Astrocyte (in vitro differentiated cells and primary cell): ENCODE results near the gene USHBP1. TPM values are rescaled to one million over a fixed set of nuclear protein-coding genes. Genes with fewer than 3 reads are reported as not detected.

ENCODE experiments used
- DNase-seq: peaks from one replicate; pipeline ENCODE4 v3.0.0-alpha.2; 2010; ENCODE audit warnings: low read depth
- FAIRE-seq: peaks from 2 replicates; lab custom pipeline; 2011; peaks lifted over from hg19 to GRCh38; lab: Jason Lieb, UNC
- H2AFZ ChIP-seq: 2 replicates; pipeline ENCODE4 v1.6.0; 2012; ENCODE audit warnings: low read depth, low read length, inconsistent platforms
- H3K27ac ChIP-seq: 2 replicates; pipeline ENCODE4 v1.5.1; 2011; ENCODE audit warnings: low read depth, low read length, inconsistent platforms
- H3K27me3 ChIP-seq: 2 replicates; pipeline ENCODE4 v1.6.0; 2011; ENCODE audit warnings: low read length, inconsistent platforms; ENCODE audit not compliant: insufficient read depth
- H3K36me3 ChIP-seq: 2 replicates; pipeline ENCODE4 v1.5.1; 2011; ENCODE audit warnings: low read length, inconsistent platforms; ENCODE audit not compliant: insufficient read depth
- H3K4me1 ChIP-seq: 2 replicates; pipeline ENCODE4 v1.5.1; 2011; ENCODE audit warnings: low read length, inconsistent platforms; ENCODE audit not compliant: insufficient read depth
- H3K4me2 ChIP-seq: 2 replicates; pipeline ENCODE4 v1.6.0; 2012; ENCODE audit warnings: low read length, inconsistent platforms
- H3K4me3 ChIP-seq: 2 replicates; pipeline ENCODE4 v1.5.1; 2011; ENCODE audit warnings: low read depth, mild to moderate bottlenecking, low read length, inconsistent platforms; ENCODE audit not compliant: insufficient read depth
- H3K79me2 ChIP-seq: 2 replicates; pipeline ENCODE4 v1.6.0; 2012; ENCODE audit warnings: mild to moderate bottlenecking, low read length, inconsistent platforms; ENCODE audit not compliant: insufficient read depth
- H3K9ac ChIP-seq: 2 replicates; pipeline ENCODE4 v1.6.0; 2012; ENCODE audit warnings: mild to moderate bottlenecking, low read length, inconsistent platforms
- H3K9me3 ChIP-seq: 2 replicates; pipeline ENCODE4 v1.5.1; 2012; ENCODE audit warnings: low read depth, mild to moderate bottlenecking, low read length, inconsistent platforms; ENCODE audit not compliant: insufficient read depth
- H4K20me1 ChIP-seq: 2 replicates; pipeline ENCODE4 v1.6.0; 2012; ENCODE audit warnings: low read length, inconsistent platforms; ENCODE audit not compliant: insufficient read depth
- H3K27ac Mint-ChIP-seq: one replicate; pipeline ENCODE4 v1.8.0; 2021; ENCODE audit warnings: mild to moderate bottlenecking, mixed read lengths; ENCODE audit not compliant: unreplicated experiment
- H3K27me3 Mint-ChIP-seq: one replicate; pipeline ENCODE4 v1.8.0; 2021; ENCODE audit warnings: low read depth, mixed read lengths; ENCODE audit not compliant: unreplicated experiment
- H3K36me3 Mint-ChIP-seq: one replicate; pipeline ENCODE4 v1.8.0; 2021; ENCODE audit warnings: low read depth, mixed read lengths; ENCODE audit not compliant: unreplicated experiment
- H3K4me1 Mint-ChIP-seq: one replicate; pipeline ENCODE4 v1.8.0; 2021; ENCODE audit warnings: low read depth, mixed read lengths; ENCODE audit not compliant: unreplicated experiment
- H3K4me3 Mint-ChIP-seq: one replicate; pipeline ENCODE4 v1.8.0; 2021; ENCODE audit warnings: mild to moderate bottlenecking, moderate library complexity, mixed read lengths; ENCODE audit not compliant: unreplicated experiment
- H3K9me3 Mint-ChIP-seq: one replicate; pipeline ENCODE4 v1.8.0; 2021; ENCODE audit warnings: mild to moderate bottlenecking, mixed read lengths; ENCODE audit not compliant: unreplicated experiment
- CTCF ChIP-seq: IDR thresholded peaks from 2 replicates; pipeline ENCODE4 v1.5.1; 2011; ENCODE audit warnings: low read depth, mild to moderate bottlenecking, inconsistent platforms, low read length, moderate library complexity; ENCODE audit not compliant: insufficient read depth
- EZH2 ChIP-seq: IDR thresholded peaks from 2 replicates; pipeline ENCODE4 v1.6.1; 2012; ENCODE audit warnings: mild to moderate bottlenecking, low read length, inconsistent platforms; ENCODE audit not compliant: insufficient read depth
- total RNA-seq: library from RNA; stranded (reverse); gene quantifications from 2 replicates; pipeline ENCODE4 v1.2.1, GENCODE V29; 2021

USHBP1 gene
- total RNA-seq, 1 donor from 2014 or later = 0.27 TPM

GRCh38 chr19:17283504-17283996 lies 19.0 kb upstream of the USHBP1 start:
- TF ChIP-seq CTCF (no peak), EZH2 (no peak)
- Histone ChIP-seq H3K79me2 (no peaks in the 10 kb centered on the region), H3K27me3 (no peaks in the 10 kb centered on the region), H3K4me2 (no peak overlapping the region), H3K4me3 (no peak overlapping the region), H3K36me3 (no peaks in the 10 kb centered on the region), H3K9me3 (no peaks in the 10 kb centered on the region), H3K27ac (no peak overlapping the region), H3K4me1 (no peaks in the 10 kb centered on the region), H3K9ac (no peak overlapping the region), H2AFZ (no peak overlapping the region), H4K20me1 (no peaks in the 10 kb centered on the region)
- DNase-seq (no peak), FAIRE-seq (no peak)
- Mint-ChIP-seq H3K4me3 (no peak overlapping the region), H3K9me3 (no peaks in the 10 kb centered on the region), H3K27me3 (peaks cover 3% of the 10 kb centered on the region), H3K4me1 (no peaks in the 10 kb centered on the region), H3K27ac (no peak overlapping the region), H3K36me3 (peaks cover 8% of the 10 kb centered on the region)

GRCh38 chr19:17282488-17283125 lies 18.1 kb upstream of the USHBP1 start:
- Mint-ChIP-seq H3K4me1 (no peaks in the 10 kb centered on the region), H3K4me3 (no peak overlapping the region), H3K27me3 (peaks cover 3% of the 10 kb centered on the region), H3K9me3 (no peaks in the 10 kb centered on the region), H3K27ac (no peak overlapping the region), H3K36me3 (peaks cover 8% of the 10 kb centered on the region)
- Histone ChIP-seq H3K27me3 (no peaks in the 10 kb centered on the region), H3K9ac (no peak overlapping the region), H3K9me3 (no peaks in the 10 kb centered on the region), H4K20me1 (no peaks in the 10 kb centered on the region), H2AFZ (peak overlapping the region; percentile 74), H3K79me2 (no peaks in the 10 kb centered on the region), H3K4me2 (peak overlapping the region; percentile 82), H3K4me3 (peak overlapping the region; percentile 14), H3K4me1 (no peaks in the 10 kb centered on the region), H3K36me3 (no peaks in the 10 kb centered on the region), H3K27ac (no peak overlapping the region)
- DNase-seq = peak; percentile 29
- TF ChIP-seq CTCF (peak; percentile 59), EZH2 (peak; percentile 9)
- FAIRE-seq = no peak
